HG02623 (cell line): ENCODE results near the gene LRRC45.

Experiments used
- ATAC-seq: cut with Tn5 transposase; IDR thresholded peaks from one replicate; pipeline ENCODE4 v1.9.1; 2021; ENCODE audit warnings: moderate library complexity; ENCODE audit not compliant: unreplicated experiment

Gene LRRC45

GRCh38 chr17:82080048-82080788 lies 57.1 kb downstream of the LRRC45 start:
- ATAC-seq, result no peak
